Measurements from ENCODE around the gene MAPK1. TPM values are rescaled to one million over a fixed set of nuclear protein-coding genes. Genes with fewer than 3 reads are reported as not detected.
A peak's percentile ranks its signal among the peaks of the same experiment; 100 is the strongest.

MAPK1 gene
- total and polyA plus RNA-seq, 8 donors, result 89.8 to 171 (median 104) TPM

DNA sequence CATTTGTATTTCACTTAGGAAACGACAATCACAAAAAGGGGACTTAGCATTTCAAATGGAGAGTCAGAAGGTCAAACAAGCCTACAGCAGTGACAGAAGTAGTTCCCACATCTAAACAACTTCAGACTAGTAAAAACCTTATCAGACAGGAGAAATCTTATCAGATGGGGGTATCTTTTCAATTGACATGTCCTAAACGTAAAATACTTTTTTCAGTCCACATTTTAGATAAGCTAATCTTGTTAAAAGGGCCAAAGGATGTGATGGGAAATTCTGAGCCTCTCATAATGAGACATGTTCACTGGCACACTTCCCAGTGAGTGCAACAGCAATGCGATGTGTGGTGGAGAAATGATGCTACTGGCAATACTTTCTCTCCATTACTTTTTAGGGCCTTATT, 2.4 kb downstream of the MAPK1 start:
- no peaks in the 10 kb centered on the region for H3K27me3 ChIP-seq
- intact Hi-C loops (cut with DNase I), result loop anchor here in 1 of 2 donors (10.0 kb wide), 1 partner anchor 80 kb away; no protein-coding TSS in a partner anchor
- H3K9me3 ChIP-seq, result no peaks in the 10 kb centered on the region
- H3K27ac ChIP-seq, result peak overlapping the region in 1 of 2 donors; percentile 53
- H3K36me3 ChIP-seq, result no peaks in the 10 kb centered on the region
- peaks cover 18 to 66% of the 10 kb centered on the region in 2 donors for H3K4me1 ChIP-seq
- peak in 3 of 4 donors; percentile 41 to 76 (median 50) for DNase-seq
- peak overlapping the region in 1 of 2 donors; percentile 96 for H3K4me3 ChIP-seq
- no peak for ATAC-seq
- TF ChIP-seq, protein P1, sequence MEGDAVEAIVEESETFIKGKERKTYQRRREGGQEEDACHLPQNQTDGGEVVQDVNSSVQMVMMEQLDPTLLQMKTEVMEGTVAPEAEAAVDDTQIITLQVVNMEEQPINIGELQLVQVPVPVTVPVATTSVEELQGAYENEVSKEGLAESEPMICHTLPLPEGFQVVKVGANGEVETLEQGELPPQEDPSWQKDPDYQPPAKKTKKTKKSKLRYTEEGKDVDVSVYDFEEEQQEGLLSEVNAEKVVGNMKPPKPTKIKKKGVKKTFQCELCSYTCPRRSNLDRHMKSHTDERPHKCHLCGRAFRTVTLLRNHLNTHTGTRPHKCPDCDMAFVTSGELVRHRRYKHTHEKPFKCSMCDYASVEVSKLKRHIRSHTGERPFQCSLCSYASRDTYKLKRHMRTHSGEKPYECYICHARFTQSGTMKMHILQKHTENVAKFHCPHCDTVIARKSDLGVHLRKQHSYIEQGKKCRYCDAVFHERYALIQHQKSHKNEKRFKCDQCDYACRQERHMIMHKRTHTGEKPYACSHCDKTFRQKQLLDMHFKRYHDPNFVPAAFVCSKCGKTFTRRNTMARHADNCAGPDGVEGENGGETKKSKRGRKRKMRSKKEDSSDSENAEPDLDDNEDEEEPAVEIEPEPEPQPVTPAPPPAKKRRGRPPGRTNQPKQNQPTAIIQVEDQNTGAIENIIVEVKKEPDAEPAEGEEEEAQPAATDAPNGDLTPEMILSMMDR (IDR thresholded peaks at IDR 0.05), result no peak

DNA sequence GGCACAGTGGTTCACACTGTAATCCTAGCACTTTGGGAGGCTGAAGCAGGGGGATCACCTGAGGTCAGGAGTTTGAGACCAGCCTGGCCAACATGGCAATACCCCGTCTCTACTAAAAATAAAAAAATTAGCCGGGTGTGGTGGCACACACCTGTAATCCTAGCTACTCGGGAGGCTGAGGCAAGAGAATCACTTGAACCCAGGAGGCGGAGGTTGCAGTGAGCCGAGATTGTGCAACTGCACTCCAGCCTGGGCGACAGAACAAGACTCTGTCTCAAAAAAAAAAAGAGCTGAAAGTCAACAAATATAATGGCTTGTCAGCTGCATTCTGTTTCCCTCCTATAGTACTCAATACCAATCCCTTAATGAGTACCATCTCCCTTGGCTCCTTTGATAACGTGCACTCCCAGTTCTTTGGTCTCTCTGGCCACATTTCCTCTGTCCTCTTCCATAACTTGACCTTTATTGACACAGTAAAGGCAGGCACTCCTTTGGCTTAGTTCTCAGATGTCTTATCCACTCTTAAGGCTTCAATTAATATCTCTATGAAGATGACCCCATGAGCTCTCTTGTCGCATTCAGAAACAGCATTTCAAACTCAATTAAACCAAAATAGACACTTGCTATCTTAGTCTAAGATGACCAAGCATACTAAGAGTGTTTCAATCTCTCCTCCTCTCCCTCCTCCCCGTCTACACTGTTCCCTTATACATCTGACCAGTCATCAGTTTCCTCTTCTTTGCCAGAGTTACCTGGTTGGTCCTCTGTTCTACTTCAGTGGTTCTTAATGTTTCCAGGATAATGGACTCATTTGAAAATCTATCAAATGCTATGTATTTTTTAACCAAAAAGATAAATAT, 4.8 kb downstream of the MAPK1 start:
- Histone ChIP-seq H3K36me3 (no peaks in the 10 kb centered on the region), H3K27me3 (no peaks in the 10 kb centered on the region), H3K27ac (peak overlapping the region in 1 of 2 donors; percentile 91), H3K4me3 (no peak overlapping the region), H3K9me3 (no peaks in the 10 kb centered on the region), H3K4me1 (peaks cover 23 to 84% of the 10 kb centered on the region in 2 donors)
- DNase-seq (no peak), ATAC-seq (no peak)
- intact Hi-C loops (cut with DNase I), result loop anchor here in 1 of 2 donors (10.0 kb wide), 1 partner anchor 78 kb away; no protein-coding TSS in a partner anchor
- TF ChIP-seq, protein P1 (IDR thresholded peaks at IDR 0.05), result no peak

DNA sequence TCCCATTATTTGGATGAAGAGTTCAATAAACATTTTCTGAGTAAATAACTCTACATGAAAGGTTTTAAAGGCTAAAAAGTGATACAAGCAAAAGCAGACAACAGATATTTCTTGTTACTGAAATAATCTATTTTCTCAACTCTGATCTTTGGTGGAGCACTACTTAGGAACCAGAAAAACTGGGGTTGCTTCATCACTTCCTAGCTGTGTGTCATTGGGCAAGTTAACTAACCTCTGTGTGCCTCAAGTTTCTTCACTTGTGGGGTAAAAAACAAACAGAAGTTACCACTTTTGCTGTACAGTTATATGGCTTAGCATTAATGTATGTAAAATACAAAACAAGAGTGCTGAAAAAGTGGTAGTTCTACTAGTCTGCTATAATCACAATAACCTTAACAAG, 5.6 kb downstream of the MAPK1 start:
- H3K4me3 ChIP-seq, result no peak overlapping the region
- H3K36me3 ChIP-seq, result no peaks in the 10 kb centered on the region
- H3K27ac ChIP-seq, result peak overlapping the region in 1 of 2 donors; percentile 91
- ATAC-seq (no peak), DNase-seq (no peak)
- TF ChIP-seq, protein P1 (IDR thresholded peaks at IDR 0.05), result no peak
- H3K4me1 ChIP-seq, result peaks cover 23 to 92% of the 10 kb centered on the region in 2 donors
- intact Hi-C loops (cut with DNase I), result loop anchor here in 1 of 2 donors (10.0 kb wide), 1 partner anchor 77 kb away; no protein-coding TSS in a partner anchor
- no peaks in the 10 kb centered on the region for H3K27me3 ChIP-seq
- H3K9me3 ChIP-seq, result no peaks in the 10 kb centered on the region

DNA sequence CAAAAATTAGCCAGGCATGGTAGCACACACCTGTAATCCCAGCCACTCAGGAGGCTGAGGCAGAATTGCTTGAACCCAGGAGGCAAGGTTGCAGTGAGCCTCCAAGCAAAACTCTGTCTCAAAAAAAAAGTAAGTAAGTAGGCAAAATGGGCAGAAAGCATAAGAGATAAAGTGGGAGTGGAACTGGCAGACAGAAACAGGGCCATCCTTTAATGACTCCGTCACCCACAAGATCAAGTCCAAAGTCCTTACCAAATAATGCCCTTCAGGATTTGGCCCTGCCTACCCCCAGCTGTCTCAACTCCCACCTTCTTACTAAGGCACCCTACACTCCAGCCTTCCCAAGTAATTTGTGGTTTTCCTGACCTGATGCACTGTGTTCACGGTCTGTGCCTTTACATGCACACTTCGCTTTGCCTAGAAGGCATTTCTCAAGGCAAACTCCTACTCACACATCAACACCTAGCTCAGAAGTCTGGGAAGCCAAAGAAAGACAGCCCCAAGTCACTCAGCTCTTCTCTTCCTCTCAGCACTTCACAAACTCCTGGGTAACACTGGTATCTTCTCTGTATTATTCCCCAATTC, 6.1 kb downstream of the MAPK1 start:
- Histone ChIP-seq H3K9me3 (no peaks in the 10 kb centered on the region), H3K27ac (peak overlapping the region in 1 of 2 donors; percentile 91), H3K27me3 (no peaks in the 10 kb centered on the region), H3K36me3 (no peaks in the 10 kb centered on the region), H3K4me1 (peaks cover 23 to 96% of the 10 kb centered on the region in 2 donors), H3K4me3 (no peak overlapping the region)
- ATAC-seq (no peak), DNase-seq (no peak)
- TF ChIP-seq, protein P1 (IDR thresholded peaks at IDR 0.05), result no peak
- intact Hi-C loops (cut with DNase I), result loop anchor here in 1 of 2 donors (10.0 kb wide), 1 partner anchor 77 kb away; no protein-coding TSS in a partner anchor

Measured in left lung (tissue), 10 donors.